MM.1S (cell line): ENCODE data around the gene CEP170B.

Source experiments
- DNase-seq: peaks from one replicate; pipeline ENCODE4 v3.0.0-alpha.2; 2015
- H2AFZ ChIP-seq: fragments of 300-600 bp; sonication (generic); 2 replicates; pipeline ENCODE4 v1.6.0; 2016; ENCODE audit warnings: antibody characterized with exemption, low read length
- H3F3A ChIP-seq: fragments of 300-600 bp; sonication (generic); 2 replicates; pipeline ENCODE4 v1.6.1; 2016; ENCODE audit warnings: mild to moderate bottlenecking, antibody characterized with exemption, low read length, moderate library complexity, mixed read lengths; ENCODE audit not compliant: insufficient read depth
- H3K27ac ChIP-seq: fragments of 300-600 bp; sonication (generic); 2 replicates; pipeline ENCODE4 v1.5.1; 2016; ENCODE audit warnings: mild to moderate bottlenecking, low read length
- H3K27me3 ChIP-seq: fragments of 300-600 bp; sonication (generic); replicated peaks from 2 replicates; pipeline ENCODE4 v1.6.0; 2016; ENCODE audit warnings: low read length; ENCODE audit not compliant: insufficient read depth
- H3K36me3 ChIP-seq: fragments of 300-600 bp; sonication (generic); replicated peaks from 2 replicates; pipeline ENCODE4 v1.6.1; 2016; ENCODE audit warnings: mild to moderate bottlenecking, low read length, mixed read lengths; ENCODE audit not compliant: insufficient read depth
- H3K4me1 ChIP-seq: fragments of 300-600 bp; sonication (generic); 2 replicates; pipeline ENCODE4 v1.6.1; 2016; ENCODE audit warnings: low read length, mixed read lengths
- H3K4me2 ChIP-seq: fragments of 300-600 bp; sonication (generic); 2 replicates; pipeline ENCODE4 v1.6.0; 2016; ENCODE audit warnings: low read depth, low read length
- H3K4me3 ChIP-seq: fragments of 300-600 bp; sonication (generic); 2 replicates; pipeline ENCODE4 v1.5.1; 2016; ENCODE audit warnings: low read length, mixed read lengths
- H3K79me2 ChIP-seq: fragments of 300-600 bp; sonication (generic); 2 replicates; pipeline ENCODE4 v1.6.1; 2016; ENCODE audit warnings: mixed run types, low read length, mixed read lengths
- H3K9ac ChIP-seq: fragments of 300-600 bp; sonication (generic); 2 replicates; pipeline ENCODE4 v1.6.1; 2016; ENCODE audit warnings: low read length, mixed read lengths
- H3K9me2 ChIP-seq: fragments of 300-600 bp; sonication (generic); replicated peaks from 2 replicates; pipeline ENCODE4 v1.6.1; 2016; ENCODE audit warnings: mild to moderate bottlenecking, low read length, mixed read lengths; ENCODE audit not compliant: insufficient read depth
- H3K9me3 ChIP-seq: fragments of 300-600 bp; sonication (generic); replicated peaks from 2 replicates; pipeline ENCODE4 v1.6.1; 2016; ENCODE audit warnings: mild to moderate bottlenecking, low read length, mixed read lengths; ENCODE audit not compliant: insufficient read depth
- H4K20me1 ChIP-seq: fragments of 300-600 bp; sonication (generic); 2 replicates; pipeline ENCODE4 v1.6.1; 2016; ENCODE audit warnings: mild to moderate bottlenecking, low read length, moderate library complexity, mixed read lengths; ENCODE audit not compliant: insufficient read depth
- EZH2 ChIP-seq: fragments of 300-600 bp; sonication (generic); optimal IDR thresholded peaks from 2 replicates; pipeline ENCODE3; 2017; ENCODE audit warnings: low read depth, mild to moderate bottlenecking, antibody characterized with exemption, low read length, mixed read lengths
- EZH2phosphoT487 ChIP-seq: fragments of 300-600 bp; sonication (generic); IDR thresholded peaks from 2 replicates; pipeline ENCODE4 v1.6.1; 2018; ENCODE audit warnings: antibody characterized with exemption, low read length
- TF ChIP-seq, protein P1 (sequence below): fragments of 300-600 bp; sonication (generic); IDR thresholded peaks from 2 replicates; pipeline ENCODE4 v1.5.1; 2016; ENCODE audit warnings: antibody characterized with exemption, low read length, mixed read lengths

The CEP170B gene

GRCh38 chr14:104863131-104863862 lies 1.8 kb upstream of the CEP170B start:
- Histone ChIP-seq H4K20me1 (no peaks in the 10 kb centered on the region), H3K4me3 (no peak overlapping the region), H3K27me3 (no peaks in the 10 kb centered on the region), H3K4me1 (no peaks in the 10 kb centered on the region), H3K9ac (no peak overlapping the region), H3K36me3 (no peaks in the 10 kb centered on the region), H3K9me2 (no peaks in the 10 kb centered on the region), H2AFZ (no peak overlapping the region), H3F3A (no peaks in the 10 kb centered on the region), H3K79me2 (no peaks in the 10 kb centered on the region; the same call in 1 of the 2 replicates), H3K9me3 (no peaks in the 10 kb centered on the region), H3K27ac (no peak overlapping the region), H3K4me2 (no peak overlapping the region)
- TF ChIP-seq EZH2: no peak
- TF ChIP-seq, protein P1, sequence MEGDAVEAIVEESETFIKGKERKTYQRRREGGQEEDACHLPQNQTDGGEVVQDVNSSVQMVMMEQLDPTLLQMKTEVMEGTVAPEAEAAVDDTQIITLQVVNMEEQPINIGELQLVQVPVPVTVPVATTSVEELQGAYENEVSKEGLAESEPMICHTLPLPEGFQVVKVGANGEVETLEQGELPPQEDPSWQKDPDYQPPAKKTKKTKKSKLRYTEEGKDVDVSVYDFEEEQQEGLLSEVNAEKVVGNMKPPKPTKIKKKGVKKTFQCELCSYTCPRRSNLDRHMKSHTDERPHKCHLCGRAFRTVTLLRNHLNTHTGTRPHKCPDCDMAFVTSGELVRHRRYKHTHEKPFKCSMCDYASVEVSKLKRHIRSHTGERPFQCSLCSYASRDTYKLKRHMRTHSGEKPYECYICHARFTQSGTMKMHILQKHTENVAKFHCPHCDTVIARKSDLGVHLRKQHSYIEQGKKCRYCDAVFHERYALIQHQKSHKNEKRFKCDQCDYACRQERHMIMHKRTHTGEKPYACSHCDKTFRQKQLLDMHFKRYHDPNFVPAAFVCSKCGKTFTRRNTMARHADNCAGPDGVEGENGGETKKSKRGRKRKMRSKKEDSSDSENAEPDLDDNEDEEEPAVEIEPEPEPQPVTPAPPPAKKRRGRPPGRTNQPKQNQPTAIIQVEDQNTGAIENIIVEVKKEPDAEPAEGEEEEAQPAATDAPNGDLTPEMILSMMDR: no peak
- no peak for TF ChIP-seq EZH2phosphoT487
- DNase-seq: no peak

GRCh38 chr14:104863923-104864266 lies 1.2 kb upstream of the CEP170B start:
- Histone ChIP-seq H3K4me2 (no peak overlapping the region), H3K27me3 (no peaks in the 10 kb centered on the region), H3K27ac (no peak overlapping the region), H3F3A (no peaks in the 10 kb centered on the region), H3K9ac (no peak overlapping the region), H4K20me1 (no peaks in the 10 kb centered on the region), H3K9me3 (no peaks in the 10 kb centered on the region), H3K36me3 (no peaks in the 10 kb centered on the region), H3K4me1 (no peaks in the 10 kb centered on the region), H3K4me3 (no peak overlapping the region), H3K79me2 (no peaks in the 10 kb centered on the region; the same call in 1 of the 2 replicates), H3K9me2 (no peaks in the 10 kb centered on the region), H2AFZ (no peak overlapping the region)
- DNase-seq: no peak
- no peak for TF ChIP-seq EZH2phosphoT487
- no peak for TF ChIP-seq EZH2
- TF ChIP-seq, protein P1: no peak

GRCh38 chr14:104864267-104865080 lies 594 bp upstream of the CEP170B start:
- Histone ChIP-seq H3K9me3 (no peaks in the 10 kb centered on the region), H3K9me2 (no peaks in the 10 kb centered on the region), H3K27me3 (no peaks in the 10 kb centered on the region), H3K36me3 (no peaks in the 10 kb centered on the region), H3K79me2 (no peaks in the 10 kb centered on the region; the same call in 1 of the 2 replicates), H3F3A (no peaks in the 10 kb centered on the region), H3K4me2 (peak overlapping the region; percentile 65), H4K20me1 (no peaks in the 10 kb centered on the region), H3K27ac (no peak overlapping the region), H3K4me3 (peak overlapping the region; percentile 39; the same call in 1 of the 2 replicates), H3K4me1 (no peaks in the 10 kb centered on the region), H3K9ac (no peak overlapping the region), H2AFZ (0 out of 2 replicates have a peak overlapping the region, but pooled peaks have one; percentile 48)
- DNase-seq: no peak
- TF ChIP-seq, protein P1: no peak
- no peak for TF ChIP-seq EZH2
- TF ChIP-seq EZH2phosphoT487: no peak
